Activated CD4-positive, alpha-beta T cell treated with anti-CD3 and anti-CD28 coated beads, Interleukin-2, amount 50 U/mL, for 24 hours (primary cell): ENCODE measurements around the gene GPR143.
"Not testable (repeated sequence)": the region's sequence is repeated elsewhere in the genome, so short reads cannot be mapped to it uniquely, and the experiment has no call there.

Experiments
- DNase-seq, 2 donors: peaks; one replicate each; pipeline ENCODE4 v3.0.0-alpha.2; 2020; ENCODE audit warnings: low read depth in 1 of 2, low spot score in 1 of 2

Gene GPR143

GRCh38 chrX:9765737-9766097 lies at the start of gene GPR143:
TSS of gene GPR143 (minus strand) at chrX:9765847. CDS start at chrX:9765817, 30 bp downstream.
- DNase-seq, result no peak

- not testable (repeated sequence) for DNase-seq
These were observed 45.4 kb upstream of the GPR143 start for GRCh38 chrX:9811086-9811485.

- DNase-seq, result not testable (repeated sequence)
These were observed 44.2 kb upstream of the GPR143 start for GRCh38 chrX:9809876-9810275.

- no peak for DNase-seq
These were observed 41.9 kb upstream of the GPR143 start for GRCh38 chrX:9807355-9808182.

- DNase-seq, result no peak
These were observed 40.3 kb upstream of the GPR143 start for GRCh38 chrX:9805956-9806355.

- DNase-seq, result no peak
These were observed 38.8 kb upstream of the GPR143 start for GRCh38 chrX:9804444-9804843.

GRCh38 chrX:9802737-9803136 lies 37.1 kb upstream of the GPR143 start:
- DNase-seq, result no peak

GRCh38 chrX:9797384-9798360 lies 32.0 kb upstream of the GPR143 start:
- DNase-seq, result no peak

GRCh38 chrX:9794495-9794894 lies 28.8 kb upstream of the GPR143 start:
- no peak for DNase-seq

GRCh38 chrX:9790866-9791265 lies 25.2 kb upstream of the GPR143 start:
- DNase-seq, result no peak

- no peak for DNase-seq
These were observed 23.9 kb upstream of the GPR143 start for GRCh38 chrX:9789555-9789954.

- DNase-seq, result no peak
These were observed 23.3 kb upstream of the GPR143 start for GRCh38 chrX:9788911-9789310.

- no peak for DNase-seq
These were observed 21.4 kb upstream of the GPR143 start for GRCh38 chrX:9786798-9787635.

GRCh38 chrX:9785944-9786797 lies 20.5 kb upstream of the GPR143 start, which contains the start of gene SHROOM2:
TSS of gene SHROOM2 (plus strand) at chrX:9786429. CDS start at chrX:9786546, 117 bp downstream.
- DNase-seq, result no peak

GRCh38 chrX:9785254-9785943 lies 19.8 kb upstream of the GPR143 start:
- DNase-seq, result no peak

GRCh38 chrX:9784332-9784731 lies 18.7 kb upstream of the GPR143 start:
- no peak for DNase-seq

- no peak for DNase-seq
These were observed 16.3 kb upstream of the GPR143 start for GRCh38 chrX:9781941-9782340.

- no peak for DNase-seq
These were observed 10.3 kb upstream of the GPR143 start for GRCh38 chrX:9775930-9776329.

GRCh38 chrX:9772943-9773342 lies 7.3 kb upstream of the GPR143 start:
- no peak for DNase-seq
